ENCODE data around the gene P2RX5.

Gene P2RX5

DNA sequence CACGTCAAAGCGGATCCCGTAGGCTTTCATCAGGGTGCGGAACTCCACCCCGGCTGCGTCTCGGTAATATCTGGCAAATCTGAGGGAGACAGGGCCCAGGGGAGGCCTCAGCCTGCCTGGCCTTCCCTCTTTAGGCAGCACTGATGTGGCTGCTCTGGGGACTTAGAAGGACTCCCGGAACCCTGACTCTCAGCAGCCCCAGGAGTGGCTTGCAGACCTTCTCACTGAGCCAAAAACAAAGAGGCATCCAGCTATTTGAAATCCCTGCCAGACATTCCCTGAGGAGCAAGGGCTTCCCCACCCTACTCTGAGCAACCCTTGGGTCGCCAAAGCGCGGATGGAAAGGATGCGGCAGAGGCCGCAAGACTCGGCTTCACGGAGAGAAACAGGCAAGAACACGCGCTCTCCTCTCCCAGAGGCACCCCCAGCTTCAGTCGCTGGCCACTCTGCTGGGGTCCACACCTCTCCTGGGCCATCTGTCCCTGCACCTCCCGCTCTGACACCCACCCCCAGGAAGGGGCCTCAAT is 7.9 kb downstream of the P2RX5 start:
- Histone ChIP-seq H3F3A (ENCODE audit: control insufficient read depth, insufficient read depth) (peaks cover 27% of the 10 kb centered on the region), H3K27me3 (ENCODE audit: control insufficient read depth, low read length) (no peaks in the 10 kb centered on the region), H3K9me3 (ENCODE audit: control insufficient read depth, insufficient read depth, low read length) (no peaks in the 10 kb centered on the region), H3K36me3 (ENCODE audit: control insufficient read depth, low read length) (peaks cover 62% of the 10 kb centered on the region), H3K4me2 (ENCODE audit: low read length) (peak overlapping the region; percentile 75), H3K4me1 (ENCODE audit: control insufficient read depth, low read length) (peaks cover 75% of the 10 kb centered on the region), H3K9me2 (replicated peaks; ENCODE audit: control insufficient read depth, low read length) (no peaks in the 10 kb centered on the region), H3K27ac (ENCODE audit: low read depth, low read length) (peak overlapping the region; percentile 89), H3K4me3 (ENCODE audit: low read length) (peak overlapping the region; percentile 63), H4K20me1 (ENCODE audit: control insufficient read depth, insufficient read depth, low read depth, low read length) (peaks cover 5% of the 10 kb centered on the region; the same call in 1 of the 2 replicates), H3K79me2 (ENCODE audit: control insufficient read depth, low read length) (peaks cover 42% of the 10 kb centered on the region)
- no peak for TF ChIP-seq EZH2phosphoT487 (IDR thresholded peaks at IDR 0.05; ENCODE audit: borderline replicate concordance, low read length)
- TF ChIP-seq, protein P1, sequence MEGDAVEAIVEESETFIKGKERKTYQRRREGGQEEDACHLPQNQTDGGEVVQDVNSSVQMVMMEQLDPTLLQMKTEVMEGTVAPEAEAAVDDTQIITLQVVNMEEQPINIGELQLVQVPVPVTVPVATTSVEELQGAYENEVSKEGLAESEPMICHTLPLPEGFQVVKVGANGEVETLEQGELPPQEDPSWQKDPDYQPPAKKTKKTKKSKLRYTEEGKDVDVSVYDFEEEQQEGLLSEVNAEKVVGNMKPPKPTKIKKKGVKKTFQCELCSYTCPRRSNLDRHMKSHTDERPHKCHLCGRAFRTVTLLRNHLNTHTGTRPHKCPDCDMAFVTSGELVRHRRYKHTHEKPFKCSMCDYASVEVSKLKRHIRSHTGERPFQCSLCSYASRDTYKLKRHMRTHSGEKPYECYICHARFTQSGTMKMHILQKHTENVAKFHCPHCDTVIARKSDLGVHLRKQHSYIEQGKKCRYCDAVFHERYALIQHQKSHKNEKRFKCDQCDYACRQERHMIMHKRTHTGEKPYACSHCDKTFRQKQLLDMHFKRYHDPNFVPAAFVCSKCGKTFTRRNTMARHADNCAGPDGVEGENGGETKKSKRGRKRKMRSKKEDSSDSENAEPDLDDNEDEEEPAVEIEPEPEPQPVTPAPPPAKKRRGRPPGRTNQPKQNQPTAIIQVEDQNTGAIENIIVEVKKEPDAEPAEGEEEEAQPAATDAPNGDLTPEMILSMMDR (IDR thresholded peaks at IDR 0.05; ENCODE audit: low read depth, low read length, poor library complexity, severe bottlenecking) = no peak

- H3K9me2 ChIP-seq (replicated peaks; ENCODE audit: control insufficient read depth, low read length) = no peaks in the 10 kb centered on the region
- H3K79me2 ChIP-seq (ENCODE audit: control insufficient read depth, low read length) = peaks cover 19% of the 10 kb centered on the region
- H3K36me3 ChIP-seq (ENCODE audit: control insufficient read depth, low read length) = peaks cover 58% of the 10 kb centered on the region
- H3K9me3 ChIP-seq (ENCODE audit: control insufficient read depth, insufficient read depth, low read length) = no peaks in the 10 kb centered on the region
- TF ChIP-seq EZH2phosphoT487 (IDR thresholded peaks at IDR 0.05; ENCODE audit: borderline replicate concordance, low read length) = no peak
- TF ChIP-seq, protein P1 (IDR thresholded peaks at IDR 0.05; ENCODE audit: low read depth, low read length, poor library complexity, severe bottlenecking) = no peak
- H4K20me1 ChIP-seq (ENCODE audit: control insufficient read depth, insufficient read depth, low read depth, low read length) = no peaks in the 10 kb centered on the region; the same call in 1 of the 2 replicates
- peaks cover 52% of the 10 kb centered on the region for H3K4me1 ChIP-seq (ENCODE audit: control insufficient read depth, low read length)
- H3K4me3 ChIP-seq (ENCODE audit: low read length) = 0 out of 2 replicates have a peak overlapping the region, but pooled peaks have one; percentile 32
- no peaks in the 10 kb centered on the region for H3K27me3 ChIP-seq (ENCODE audit: control insufficient read depth, low read length)
- peaks cover 27% of the 10 kb centered on the region for H3F3A ChIP-seq (ENCODE audit: control insufficient read depth, insufficient read depth)
- H3K27ac ChIP-seq (ENCODE audit: low read depth, low read length) = peak overlapping the region; percentile 79
- peak overlapping the region; percentile 43; the same call in 1 of the 2 replicates for H3K4me2 ChIP-seq (ENCODE audit: low read length)
Measured at GRCh38 chr17:3685174-3685573, 10.8 kb downstream of the P2RX5 start.

DNA sequence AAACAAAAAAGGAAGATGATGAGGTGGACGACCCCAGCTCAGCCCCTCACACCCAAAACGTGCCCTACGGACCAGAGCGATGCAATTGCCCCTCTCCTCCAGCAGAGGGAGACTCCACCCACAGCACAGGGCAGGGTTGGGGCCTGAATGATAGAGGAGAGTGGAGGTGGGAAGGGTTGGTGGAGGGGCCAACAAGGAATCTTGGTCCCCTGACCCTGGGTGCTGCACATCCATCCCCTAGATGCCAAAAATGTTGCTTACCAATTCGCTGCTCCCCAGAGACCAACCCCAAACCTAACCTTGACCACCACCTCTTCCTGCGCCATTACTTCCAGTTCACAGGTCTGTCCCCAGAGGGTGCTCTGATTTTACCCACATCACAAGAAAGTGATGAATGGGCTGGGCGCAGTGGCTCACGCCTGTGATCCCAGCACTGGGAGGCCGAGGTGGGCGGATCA is 12.9 kb downstream of the P2RX5 start:
- no peak overlapping the region for H3K4me3 ChIP-seq (ENCODE audit: low read length)
- H3K4me1 ChIP-seq (ENCODE audit: control insufficient read depth, low read length) = peaks cover 31% of the 10 kb centered on the region
- no peaks in the 10 kb centered on the region for H3K9me3 ChIP-seq (ENCODE audit: control insufficient read depth, insufficient read depth, low read length)
- H3K79me2 ChIP-seq (ENCODE audit: control insufficient read depth, low read length) = peaks cover 7% of the 10 kb centered on the region
- H3F3A ChIP-seq (ENCODE audit: control insufficient read depth, insufficient read depth) = peaks cover 17% of the 10 kb centered on the region
- no peaks in the 10 kb centered on the region for H3K27me3 ChIP-seq (ENCODE audit: control insufficient read depth, low read length)
- no peaks in the 10 kb centered on the region for H3K9me2 ChIP-seq (replicated peaks; ENCODE audit: control insufficient read depth, low read length)
- peaks cover 53% of the 10 kb centered on the region for H3K36me3 ChIP-seq (ENCODE audit: control insufficient read depth, low read length)
- H3K27ac ChIP-seq (ENCODE audit: low read depth, low read length) = 0 out of 2 replicates have a peak overlapping the region, but pooled peaks have one; percentile 79
- TF ChIP-seq, protein P1 (IDR thresholded peaks at IDR 0.05; ENCODE audit: low read depth, low read length, poor library complexity, severe bottlenecking) = peak; percentile 99
- no peak for TF ChIP-seq EZH2phosphoT487 (IDR thresholded peaks at IDR 0.05; ENCODE audit: borderline replicate concordance, low read length)
- H4K20me1 ChIP-seq (ENCODE audit: control insufficient read depth, insufficient read depth, low read depth, low read length) = no peaks in the 10 kb centered on the region; the same call in 1 of the 2 replicates
- H3K4me2 ChIP-seq (ENCODE audit: low read length) = no peak overlapping the region

All from DOHH2 (cell line).